Hepatocyte (in vitro differentiated cells): ENCODE measurements around the gene CSTPP1.

Experiments used
- EZH2 ChIP-seq: fragments of 200-600 bp; sonication (generic); IDR thresholded peaks from 2 replicates; pipeline ENCODE4 v1.6.1; 2016; ENCODE audit warnings: antibody characterized with exemption, mild to moderate bottlenecking, borderline replicate concordance
- EZH2phosphoT487 ChIP-seq: fragments of 200-600 bp; sonication (generic); IDR thresholded peaks from one replicate; pipeline ENCODE4 v1.6.1; 2018; ENCODE audit warnings: antibody characterized with exemption, mild to moderate bottlenecking, low read depth, moderate library complexity; ENCODE audit not compliant: unreplicated experiment, severe bottlenecking
- TF ChIP-seq, protein P1 (sequence below): fragments of 200-600 bp; sonication (generic); IDR thresholded peaks from 2 replicates; pipeline ENCODE4 v1.5.1; 2016; ENCODE audit warnings: antibody characterized with exemption, mild to moderate bottlenecking; ENCODE audit not compliant: poor library complexity

DNA sequence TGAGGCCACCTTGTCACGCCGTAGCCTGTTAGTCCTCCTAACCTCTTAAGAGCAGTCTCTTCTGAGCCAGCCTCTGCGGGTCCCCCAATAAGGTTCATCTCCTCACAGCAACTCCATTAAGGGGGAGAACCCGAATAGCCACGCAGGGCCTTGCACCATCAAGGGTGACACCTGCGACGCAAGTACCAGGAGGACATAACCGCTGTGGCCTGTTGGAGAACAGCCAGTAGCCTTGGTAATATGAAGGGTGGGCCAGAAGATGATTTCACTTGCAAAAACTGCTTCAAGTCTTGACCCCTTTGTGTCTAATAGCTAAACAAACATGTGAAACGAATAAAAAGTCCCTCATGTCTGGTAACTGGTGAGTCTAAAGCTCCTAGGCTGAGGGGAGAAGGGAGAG is 225.3 kb downstream of the CSTPP1 start:
- TF ChIP-seq, protein P1, sequence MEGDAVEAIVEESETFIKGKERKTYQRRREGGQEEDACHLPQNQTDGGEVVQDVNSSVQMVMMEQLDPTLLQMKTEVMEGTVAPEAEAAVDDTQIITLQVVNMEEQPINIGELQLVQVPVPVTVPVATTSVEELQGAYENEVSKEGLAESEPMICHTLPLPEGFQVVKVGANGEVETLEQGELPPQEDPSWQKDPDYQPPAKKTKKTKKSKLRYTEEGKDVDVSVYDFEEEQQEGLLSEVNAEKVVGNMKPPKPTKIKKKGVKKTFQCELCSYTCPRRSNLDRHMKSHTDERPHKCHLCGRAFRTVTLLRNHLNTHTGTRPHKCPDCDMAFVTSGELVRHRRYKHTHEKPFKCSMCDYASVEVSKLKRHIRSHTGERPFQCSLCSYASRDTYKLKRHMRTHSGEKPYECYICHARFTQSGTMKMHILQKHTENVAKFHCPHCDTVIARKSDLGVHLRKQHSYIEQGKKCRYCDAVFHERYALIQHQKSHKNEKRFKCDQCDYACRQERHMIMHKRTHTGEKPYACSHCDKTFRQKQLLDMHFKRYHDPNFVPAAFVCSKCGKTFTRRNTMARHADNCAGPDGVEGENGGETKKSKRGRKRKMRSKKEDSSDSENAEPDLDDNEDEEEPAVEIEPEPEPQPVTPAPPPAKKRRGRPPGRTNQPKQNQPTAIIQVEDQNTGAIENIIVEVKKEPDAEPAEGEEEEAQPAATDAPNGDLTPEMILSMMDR = no peak
- TF ChIP-seq EZH2 = no peak
- TF ChIP-seq EZH2phosphoT487 = no peak
